ENCODE measurements around the gene MAP4K3.

DNA sequence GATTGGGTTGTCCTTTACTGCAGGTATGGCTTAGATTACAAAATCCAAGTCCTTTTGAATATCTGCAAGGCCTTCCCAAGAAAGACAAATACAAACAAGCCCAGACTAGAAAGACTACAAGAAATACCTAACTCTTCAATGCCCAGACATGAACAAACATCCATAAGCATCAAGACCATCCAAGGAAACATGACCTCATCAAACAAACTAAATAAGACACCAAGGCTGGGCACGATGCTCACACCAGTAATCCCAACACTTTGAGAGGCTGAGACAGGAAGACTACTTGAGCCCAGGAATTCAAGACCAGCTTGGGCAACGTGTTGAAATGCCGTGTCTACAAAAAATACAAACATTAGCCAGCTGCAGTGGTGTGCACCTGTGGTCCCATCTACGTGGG, 31.7 kb downstream of the MAP4K3 start:
- no peak for TF ChIP-seq NFIC (IDR thresholded peaks at IDR 0.05)
- TF ChIP-seq FOXM1 (IDR thresholded peaks at IDR 0.05; ENCODE audit: low read depth) = no peak
- no peak for TF ChIP-seq FOXM1 (CRISPR knock-in tag; IDR thresholded peaks at IDR 0.05; ENCODE audit: low read depth)
- TF ChIP-seq JUND (IDR thresholded peaks at IDR 0.05; ENCODE audit: borderline replicate concordance, low read depth, low read length) = no peak
- TF ChIP-seq JUND (tag; IDR thresholded peaks at IDR 0.05; ENCODE audit: borderline replicate concordance, low read depth, low read length) = no peak
- TF ChIP-seq ZNF76 (CRISPR knock-in tag; IDR thresholded peaks at IDR 0.05; ENCODE audit: borderline replicate concordance) = no peak
- TF ChIP-seq YY1 (IDR thresholded peaks at IDR 0.05; ENCODE audit: borderline replicate concordance in 1 of 3, control insufficient read depth in 1 of 3, extremely low read depth in 1 of 3, insufficient read depth in 3 of 3, insufficient read length in 1 of 3, insufficient replicate concordance in 2 of 3, low read depth in 1 of 3, low read length in 2 of 3) = no peak
- no peak for TF ChIP-seq ZNF239 (CRISPR knock-in tag; IDR thresholded peaks at IDR 0.05)
- no peak for TF ChIP-seq SP1 (CRISPR knock-in tag; IDR thresholded peaks at IDR 0.05)
- TF ChIP-seq TEAD2 (tag; IDR thresholded peaks at IDR 0.05) = no peak
- TF ChIP-seq ZNF133 (CRISPR knock-in tag; IDR thresholded peaks at IDR 0.05) = no peak
- TF ChIP-seq FOXP1 (CRISPR knock-in tag; IDR thresholded peaks at IDR 0.05) = no peak
- no peak for TF ChIP-seq NRF1 (conservative IDR thresholded peaks at IDR 0.05 in 1 of 2, IDR thresholded peaks at IDR 0.05 in 1 of 2)
- no peak for TF ChIP-seq EP300 (IDR thresholded peaks at IDR 0.05; ENCODE audit: low read length)
- no peak for TF ChIP-seq FOS (IDR thresholded peaks at IDR 0.05; ENCODE audit: extremely low read depth, insufficient read length)
- no peak for TF ChIP-seq ZNF274 (IDR thresholded peaks at IDR 0.05; ENCODE audit: borderline replicate concordance, low read depth, low read length)
